ENCODE results near the gene ARL5C.

The ARL5C gene

GRCh38 chr17:39139161-39139511 is 26.8 kb downstream of the ARL5C start:
- peak overlapping the region; percentile 54 for H3K4me2 ChIP-seq (ENCODE audit: low read length)
- H3K9me3 ChIP-seq (ENCODE audit: control insufficient read depth, insufficient read depth, low read length), result no peaks in the 10 kb centered on the region
- no peaks in the 10 kb centered on the region for H3F3A ChIP-seq (ENCODE audit: control insufficient read depth, insufficient read depth)
- TF ChIP-seq CTCF (IDR thresholded peaks at IDR 0.05; ENCODE audit: low read depth, low read length, poor library complexity, severe bottlenecking) (no peak), EZH2phosphoT487 (IDR thresholded peaks at IDR 0.05; ENCODE audit: borderline replicate concordance, low read length) (no peak)
- H3K36me3 ChIP-seq (ENCODE audit: control insufficient read depth, low read length), result no peaks in the 10 kb centered on the region
- H3K9me2 ChIP-seq (replicated peaks; ENCODE audit: control insufficient read depth, low read length), result no peaks in the 10 kb centered on the region
- H3K4me3 ChIP-seq (ENCODE audit: low read length), result peak overlapping the region; percentile 35
- H4K20me1 ChIP-seq (ENCODE audit: control insufficient read depth, insufficient read depth, low read depth, low read length), result no peaks in the 10 kb centered on the region
- no peaks in the 10 kb centered on the region for H3K27me3 ChIP-seq (ENCODE audit: control insufficient read depth, low read length)
- no peaks in the 10 kb centered on the region for H3K79me2 ChIP-seq (ENCODE audit: control insufficient read depth, low read length)
- H3K4me1 ChIP-seq (ENCODE audit: control insufficient read depth, low read length), result peaks cover 24% of the 10 kb centered on the region
- no peak overlapping the region for H3K27ac ChIP-seq (ENCODE audit: low read depth, low read length)

GRCh38 chr17:39138431-39139160 is 27.4 kb downstream of the ARL5C start:
- Histone ChIP-seq H3F3A (ENCODE audit: control insufficient read depth, insufficient read depth) (no peaks in the 10 kb centered on the region), H3K4me1 (ENCODE audit: control insufficient read depth, low read length) (peaks cover 24% of the 10 kb centered on the region), H3K27ac (ENCODE audit: low read depth, low read length) (no peak overlapping the region), H4K20me1 (ENCODE audit: control insufficient read depth, insufficient read depth, low read depth, low read length) (no peaks in the 10 kb centered on the region), H3K9me3 (ENCODE audit: control insufficient read depth, insufficient read depth, low read length) (no peaks in the 10 kb centered on the region), H3K79me2 (ENCODE audit: control insufficient read depth, low read length) (no peaks in the 10 kb centered on the region), H3K27me3 (ENCODE audit: control insufficient read depth, low read length) (no peaks in the 10 kb centered on the region), H3K4me3 (ENCODE audit: low read length) (peak overlapping the region; percentile 35), H3K36me3 (ENCODE audit: control insufficient read depth, low read length) (no peaks in the 10 kb centered on the region), H3K9me2 (replicated peaks; ENCODE audit: control insufficient read depth, low read length) (no peaks in the 10 kb centered on the region), H3K4me2 (ENCODE audit: low read length) (peak overlapping the region; percentile 54)
- TF ChIP-seq EZH2phosphoT487 (IDR thresholded peaks at IDR 0.05; ENCODE audit: borderline replicate concordance, low read length) (no peak), CTCF (IDR thresholded peaks at IDR 0.05; ENCODE audit: low read depth, low read length, poor library complexity, severe bottlenecking) (no peak)

- H4K20me1 ChIP-seq (ENCODE audit: control insufficient read depth, insufficient read depth, low read depth, low read length), result no peaks in the 10 kb centered on the region
- H3K4me1 ChIP-seq (ENCODE audit: control insufficient read depth, low read length), result peaks cover 24% of the 10 kb centered on the region
- TF ChIP-seq EZH2phosphoT487 (IDR thresholded peaks at IDR 0.05; ENCODE audit: borderline replicate concordance, low read length), result no peak
- no peak for TF ChIP-seq CTCF (IDR thresholded peaks at IDR 0.05; ENCODE audit: low read depth, low read length, poor library complexity, severe bottlenecking)
- no peak overlapping the region for H3K4me2 ChIP-seq (ENCODE audit: low read length)
- H3K27ac ChIP-seq (ENCODE audit: low read depth, low read length), result no peak overlapping the region
- H3F3A ChIP-seq (ENCODE audit: control insufficient read depth, insufficient read depth), result no peaks in the 10 kb centered on the region
- no peaks in the 10 kb centered on the region for H3K27me3 ChIP-seq (ENCODE audit: control insufficient read depth, low read length)
- H3K9me2 ChIP-seq (replicated peaks; ENCODE audit: control insufficient read depth, low read length), result no peaks in the 10 kb centered on the region
- no peaks in the 10 kb centered on the region for H3K79me2 ChIP-seq (ENCODE audit: control insufficient read depth, low read length)
- no peak overlapping the region for H3K4me3 ChIP-seq (ENCODE audit: low read length)
- no peaks in the 10 kb centered on the region for H3K36me3 ChIP-seq (ENCODE audit: control insufficient read depth, low read length)
- H3K9me3 ChIP-seq (ENCODE audit: control insufficient read depth, insufficient read depth, low read length), result no peaks in the 10 kb centered on the region
Measured at GRCh38 chr17:39134878-39135277, 31.1 kb downstream of the ARL5C start.

All from DOHH2 (cell line).